Ascending aorta (tissue), 2 donors: ENCODE data around the gene CHD9NB. TPM values are rescaled to one million over a fixed set of nuclear protein-coding genes. Genes with fewer than 3 reads are reported as not detected.

ENCODE experiments used
- DNase-seq, 2 donors: peaks; one replicate each; pipeline ENCODE4 v3.0.0-alpha.2; 2019; ENCODE audit warnings: low spot score in 2 of 2
- H3K27ac ChIP-seq, 2 donors: fragments of 200-600 bp; sonication (generic); one replicate each; pipeline ENCODE4 v1.5.1; 2016 to 2017; ENCODE audit warnings: mild to moderate bottlenecking in 1 of 2
- H3K27me3 ChIP-seq: fragments of 200-600 bp; sonication (generic); one replicate; pipeline ENCODE4 v1.5.1; 2017
- H3K36me3 ChIP-seq, 2 donors: fragments of 200-600 bp; sonication (generic); one replicate each; pipeline ENCODE4 v1.5.1; 2016
- H3K4me1 ChIP-seq, 2 donors: fragments of 200-600 bp; sonication (generic); one replicate each; pipeline ENCODE4 v1.5.1; 2016 to 2017; ENCODE audit warnings: mild to moderate bottlenecking in 1 of 2
- H3K4me3 ChIP-seq, 2 donors: fragments of 200-600 bp; sonication (generic); one replicate each; pipeline ENCODE4 v1.5.1; 2016 to 2017; ENCODE audit warnings: mild to moderate bottlenecking in 1 of 2
- H3K9me3 ChIP-seq, 2 donors: fragments of 200-600 bp; sonication (generic); one replicate each; pipeline ENCODE4 v1.5.1; 2016
- CTCF ChIP-seq, 3 experiments: fragments of 200-600 bp in 2 of 3; fragments of 450-650 bp in 1 of 3; sonication (generic) in 2 of 3; IDR thresholded peaks; one replicate each; pipeline ENCODE4 v1.5.1; 2016 to 2019; ENCODE audit warnings: antibody characterized with exemption in 3 of 3, mild to moderate bottlenecking in 1 of 3, moderate library complexity in 1 of 3
- intact Hi-C: fragments of 100-400 bp; cut with DNase I; formaldehyde crosslinking; loops from one replicate; pipeline ENCODE4 v1.15.1; 2023
- total RNA-seq: library from RNA; depleted of rRNA; stranded (reverse); fragments of >200 nt; gene quantifications from one replicate; pipeline ENCODE4 v1.1.0, GENCODE V29; 2016

The CHD9NB gene
- total RNA-seq, 1 donor from 2014 or later = 0.43 TPM

GRCh38 chr16:52991572-52991971 lies 61.1 kb downstream of the CHD9NB start:
- H3K4me3 ChIP-seq = no peak overlapping the region

More at GRCh38 chr16:52991572-52991971, 61.1 kb downstream of the CHD9NB start:
- Histone ChIP-seq H3K4me1 (no peaks in the 10 kb centered on the region), H3K27ac (no peak overlapping the region), H3K9me3 (no peaks in the 10 kb centered on the region), H3K36me3 (no peaks in the 10 kb centered on the region), H3K27me3 (no peaks in the 10 kb centered on the region)
- intact Hi-C loops = no loop called here
- no peak for TF ChIP-seq CTCF (IDR thresholded peaks at IDR 0.05)
- DNase-seq = no peak

Other genes starting within 250 kb of the CHD9NB start
- 56.9 TPM for gene CHD9, start 2.1 kb upstream of the CHD9NB start, total RNA-seq